H1 (cell line): Measurements from ENCODE around the gene C1GALT1C1. TPM values are rescaled to one million over a fixed set of nuclear protein-coding genes. Genes with fewer than 3 reads are reported as not detected.

ENCODE experiments used
- CTCF ChIA-PET: fragments of 300-600 bp; sonication (Branson Sonifier 250); formaldehyde crosslinking; loops from one replicate; lab custom pipeline; 2021; ENCODE audit not compliant: partially characterized antibody; lab: Charles Lee
- POLR2A ChIA-PET: fragments of 300-600 bp; sonication (Branson Sonifier 250); formaldehyde crosslinking; loops from one replicate; lab custom pipeline; 2021; ENCODE audit warnings: inconsistent platforms; ENCODE audit not compliant: partially characterized antibody; lab: Charles Lee
- DNase-seq, 2 experiments: peaks; one replicate each; pipeline versions ENCODE4 v3.0.0 to v3.0.0-alpha.2; 2010 to 2022; ENCODE audit warnings: low spot score in 2 of 2, low read depth in 1 of 2, mixed read lengths in 1 of 2
- FAIRE-seq: peaks from 2 replicates; lab custom pipeline; 2011; peaks lifted over from hg19 to GRCh38; lab: Jason Lieb, UNC
- H2AFZ ChIP-seq: 2 replicates; pipeline ENCODE4 v1.8.1; 2012; ENCODE audit warnings: low read length, inconsistent platforms
- H2AK5ac ChIP-seq: 2 replicates; pipeline ENCODE4 v1.6.1; 2013; ENCODE audit warnings: low read depth, low read length
- H2BK120ac ChIP-seq: replicated peaks from 2 replicates; pipeline ENCODE3; 2013; ENCODE audit warnings: low read depth, low read length, inconsistent platforms
- H2BK12ac ChIP-seq: 2 replicates; pipeline ENCODE4 v1.6.1; 2013; ENCODE audit warnings: low read depth, low read length
- H2BK15ac ChIP-seq: 2 replicates; pipeline ENCODE4 v1.6.1; 2013; ENCODE audit warnings: low read length
- H2BK20ac ChIP-seq: 2 replicates; pipeline ENCODE4 v1.6.1; 2013; ENCODE audit warnings: low read length
- H2BK5ac ChIP-seq: 2 replicates; pipeline ENCODE4 v1.6.1; 2013; ENCODE audit warnings: low read depth, low read length
- H3K14ac ChIP-seq: 2 replicates; pipeline ENCODE4 v1.6.1; 2013; ENCODE audit warnings: inconsistent platforms; ENCODE audit not compliant: insufficient read length
- H3K18ac ChIP-seq: 2 replicates; pipeline ENCODE4 v1.6.1; 2013; ENCODE audit warnings: low read length; ENCODE audit errors: extremely low read depth
- H3K23ac ChIP-seq: 2 replicates; pipeline ENCODE4 v1.6.1; 2013; ENCODE audit warnings: inconsistent platforms; ENCODE audit not compliant: insufficient read length
- H3K23me2 ChIP-seq: 2 replicates; pipeline ENCODE4 v1.6.1; 2013; ENCODE audit warnings: low read depth, low read length
- H3K27ac ChIP-seq: 2 replicates; pipeline ENCODE4 v1.6.1; 2011; ENCODE audit warnings: low read depth, low read length, inconsistent platforms
- H3K27me3 ChIP-seq, 4 experiments: replicated peaks in 1 of 4; 1 replicate in 1 of 4; 2 replicates in 3 of 4; pipeline versions ENCODE4 v1.6.1 to v1.8.1; 2011 to 2013; ENCODE audit warnings: low read length in 3 of 4, mild to moderate bottlenecking in 3 of 4, inconsistent platforms in 2 of 4, mixed read lengths in 2 of 4, moderate library complexity in 1 of 4; ENCODE audit not compliant: control insufficient read depth in 3 of 4, insufficient read depth in 3 of 4; ENCODE audit errors: extremely low read depth in 1 of 4
- H3K36me3 ChIP-seq, 4 experiments: 2 replicates each; pipeline versions ENCODE4 v1.6.1 to v1.8.1; 2011 to 2013; ENCODE audit warnings: mild to moderate bottlenecking in 4 of 4, low read length in 3 of 4, moderate library complexity in 2 of 4, control low read depth in 1 of 4, inconsistent platforms in 1 of 4; ENCODE audit not compliant: insufficient read depth in 4 of 4, control insufficient read depth in 2 of 4
- H3K4ac ChIP-seq: replicated peaks from 2 replicates; pipeline ENCODE3; 2013; ENCODE audit warnings: low read length, low read depth, mixed read lengths, inconsistent platforms; ENCODE audit not compliant: insufficient read length
- H3K4me1 ChIP-seq, 4 experiments: replicated peaks in 1 of 4; 1 replicate in 1 of 4; 2 replicates in 3 of 4; pipeline versions ENCODE4 v1.6.1 to v1.8.1; 2011 to 2013; ENCODE audit warnings: low read length in 3 of 4, inconsistent platforms in 2 of 4, mixed read lengths in 1 of 4; ENCODE audit not compliant: insufficient read depth in 4 of 4, control insufficient read depth in 3 of 4
- H3K4me2 ChIP-seq, 2 experiments: 2 replicates each; pipeline versions ENCODE4 v1.6.1 to v1.8.1; 2011 to 2013; ENCODE audit warnings: low read depth in 2 of 2, low read length in 2 of 2, control low read depth in 1 of 2, inconsistent platforms in 1 of 2, mild to moderate bottlenecking in 1 of 2; ENCODE audit not compliant: insufficient read depth in 1 of 2
- H3K4me3 ChIP-seq, 4 experiments: fragments of 200-600, 300-600 bp in 1 of 4; sonication (generic), shearing (Covaris generic), sonication (Bioruptor Twin) in 1 of 4; 2 replicates each; pipeline versions ENCODE4 v1.5.1 to v1.8.1; 2011 to 2016; ENCODE audit warnings: low read length in 4 of 4, low read depth in 3 of 4, control low read depth in 2 of 4, inconsistent platforms in 2 of 4, mild to moderate bottlenecking in 2 of 4, mixed read lengths in 1 of 4, moderate library complexity in 1 of 4; ENCODE audit not compliant: insufficient read depth in 2 of 4; ENCODE audit errors: extremely low read depth in 1 of 4
- H3K56ac ChIP-seq: replicated peaks from 2 replicates; pipeline ENCODE3; 2013; ENCODE audit warnings: low read depth, mild to moderate bottlenecking, mixed read lengths, low read length, inconsistent platforms; ENCODE audit not compliant: insufficient read length
- H3K79me1 ChIP-seq: 2 replicates; pipeline ENCODE4 v1.6.1; 2013; ENCODE audit warnings: low read depth, low read length, control low read depth
- H3K79me2 ChIP-seq, 2 experiments: 2 replicates each; pipeline versions ENCODE4 v1.6.1 to v1.8.1; 2012 to 2013; ENCODE audit warnings: low read length in 2 of 2, mild to moderate bottlenecking in 2 of 2, inconsistent platforms in 1 of 2; ENCODE audit not compliant: insufficient read depth in 2 of 2, control insufficient read depth in 1 of 2
- H3K9ac ChIP-seq, 4 experiments: replicated peaks in 1 of 4; 1 replicate in 1 of 4; 2 replicates in 3 of 4; pipeline versions ENCODE4 v1.6.1 to v1.8.1; 2011 to 2013; ENCODE audit warnings: low read depth in 3 of 4, low read length in 3 of 4, control low read depth in 2 of 4, mild to moderate bottlenecking in 2 of 4, moderate library complexity in 2 of 4, inconsistent platforms in 1 of 4; ENCODE audit errors: extremely low read depth in 1 of 4
- H3K9me3 ChIP-seq, 2 experiments: 2 replicates each; pipeline versions ENCODE4 v1.6.1 to v1.8.1; 2012 to 2013; ENCODE audit warnings: mild to moderate bottlenecking in 2 of 2, moderate library complexity in 2 of 2, control low read depth in 1 of 2, inconsistent platforms in 1 of 2, low read depth in 1 of 2, low read length in 1 of 2, mixed read lengths in 1 of 2; ENCODE audit not compliant: insufficient read depth in 2 of 2
- H4K20me1 ChIP-seq, 2 experiments: replicated peaks in 1 of 2; 2 replicates each; pipeline versions ENCODE3 to v1.8.1; 2011 to 2013; ENCODE audit warnings: inconsistent platforms in 2 of 2, low read length in 2 of 2, mild to moderate bottlenecking in 1 of 2; ENCODE audit not compliant: insufficient read depth in 2 of 2, control insufficient read depth in 1 of 2
- H4K5ac ChIP-seq: 2 replicates; pipeline ENCODE4 v1.6.1; 2013; ENCODE audit warnings: low read length, low read depth, mixed read lengths, inconsistent platforms; ENCODE audit not compliant: insufficient read length
- H4K8ac ChIP-seq: 2 replicates; pipeline ENCODE4 v1.8.0; 2013; ENCODE audit warnings: mild to moderate bottlenecking, moderate library complexity, low read length, inconsistent platforms; ENCODE audit not compliant: insufficient read depth; ENCODE audit errors: extremely low read depth
- H4K91ac ChIP-seq: replicated peaks from 2 replicates; pipeline ENCODE3; 2013; ENCODE audit warnings: low read length, mixed read lengths, inconsistent platforms; ENCODE audit not compliant: insufficient read length
- ATF3 ChIP-seq: IDR thresholded peaks from 2 replicates; pipeline ENCODE4 v1.6.1; 2011; ENCODE audit warnings: low read depth, mild to moderate bottlenecking, low read length; ENCODE audit not compliant: insufficient read depth
- BACH1 ChIP-seq: IDR thresholded peaks from 2 replicates; pipeline ENCODE4 v1.6.1; 2012; ENCODE audit warnings: low read length, improper control_type of control experiment
- CBX8 ChIP-seq: fragments of 300-800, 300-1000 bp; sonication (generic); IDR thresholded peaks from 2 replicates; pipeline ENCODE4 v1.7.1; 2016; ENCODE audit warnings: low read depth, low read length, borderline replicate concordance
- EGR1 ChIP-seq: IDR thresholded peaks from 2 replicates; pipeline ENCODE4 v1.6.1; 2011; ENCODE audit warnings: low read depth, low read length, borderline replicate concordance
- GTF2F1 ChIP-seq: IDR thresholded peaks from 2 replicates; pipeline ENCODE4 v1.6.1; 2012; ENCODE audit warnings: low read depth, low read length, improper control_type of control experiment, borderline replicate concordance
- NRF1 ChIP-seq: IDR thresholded peaks from 2 replicates; pipeline ENCODE4 v1.6.1; 2011; ENCODE audit warnings: mild to moderate bottlenecking, low read depth, low read length, improper control_type of control experiment
- RAD21 ChIP-seq, 2 experiments: IDR thresholded peaks in 1 of 2; conservative IDR thresholded peaks in 1 of 2; 2 replicates each; pipeline ENCODE4 v1.6.1; 2011; ENCODE audit warnings: low read depth in 2 of 2, low read length in 2 of 2, improper control_type of control experiment in 1 of 2, inconsistent platforms in 1 of 2, mild to moderate bottlenecking in 1 of 2, moderate library complexity in 1 of 2
- RFX5 ChIP-seq: IDR thresholded peaks from 2 replicates; pipeline ENCODE4 v1.6.1; 2011; ENCODE audit warnings: low read depth, low read length, improper control_type of control experiment, borderline replicate concordance
- SP4 ChIP-seq: IDR thresholded peaks from 2 replicates; pipeline ENCODE4 v1.6.1; 2012; ENCODE audit warnings: low read length, inconsistent platforms
- USF2 ChIP-seq: IDR thresholded peaks from 2 replicates; pipeline ENCODE4 v1.6.1; 2011; ENCODE audit warnings: low read length, improper control_type of control experiment
- ZNF274 ChIP-seq: IDR thresholded peaks from 2 replicates; pipeline ENCODE4 v1.7.0; 2012; ENCODE audit warnings: low read length, borderline replicate concordance; ENCODE audit errors: extremely low read depth
- polyA plus RNA-seq, 7 experiments: library from polyadenylated mRNA; depleted of rRNA in 3 of 7; stranded (reverse) in 5 of 7; unstranded in 2 of 7; fragments of >200 nt in 5 of 7; fragments of 200-250 nt in 2 of 7; gene quantifications; 1 replicate in 5 of 7; 2 replicates in 1 of 7; 4 replicates in 1 of 7; pipeline versions ENCODE4 v1.2.1 to v1.2.3, GENCODE V29; 2011 to 2013; ENCODE audit warnings: missing spikeins in 2 of 7, mixed read lengths in 2 of 7
- total RNA-seq: library from RNA; stranded (reverse); fragmentation: NEBNext Ultra II Directional; extraction: Animal tissue kit (Norgen Biotek cat#: 25700); gene quantifications from 2 replicates; pipeline ENCODE4 v1.2.1, GENCODE V29; 2021
- TF ChIP-seq, protein P1 (sequence below): IDR thresholded peaks from 2 replicates; pipeline ENCODE4 v1.6.1; 2012; ENCODE audit warnings: low read length, inconsistent platforms

Gene C1GALT1C1
- total and polyA plus RNA-seq, 2 of the 8 experiments (the other 6 are each of a cell fraction or from before 2014, with no cell fraction given): 12.5 to 13.9 TPM

DNA sequence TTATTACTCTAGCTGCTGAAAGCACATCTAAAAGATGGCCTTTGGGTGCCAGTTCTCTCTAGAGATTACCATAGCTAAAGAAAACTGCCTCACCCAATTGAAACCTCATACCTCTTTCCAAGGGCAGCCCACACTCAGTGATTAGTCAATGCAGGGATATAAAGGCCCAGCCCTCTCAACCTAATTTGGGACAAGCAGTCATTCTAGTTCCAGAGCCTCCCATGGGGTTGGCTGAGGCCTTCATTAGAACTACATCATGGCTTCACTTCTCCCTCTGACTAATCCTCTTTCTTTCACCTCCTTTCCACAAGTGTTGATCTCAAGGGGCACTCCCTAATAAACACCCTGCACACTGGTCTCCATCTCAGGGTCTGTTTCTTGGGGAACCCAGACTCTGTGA lies 38.5 kb upstream of the C1GALT1C1 start:
- H2BK15ac ChIP-seq: no peak overlapping the region
- H2AK5ac ChIP-seq: no peak overlapping the region
- H3K9me3 ChIP-seq: no peaks in the 10 kb centered on the region
- POLR2A ChIA-PET: no interaction called here
- no peak overlapping the region for H3K14ac ChIP-seq
- H3K79me2 ChIP-seq: no peaks in the 10 kb centered on the region
- H3K4ac ChIP-seq: no peak overlapping the region
- H2BK5ac ChIP-seq: no peak overlapping the region
- CTCF ChIA-PET: no interaction called here
- no peak overlapping the region for H4K5ac ChIP-seq
- no peak overlapping the region for H2AFZ ChIP-seq
- H3K4me2 ChIP-seq: no peak overlapping the region
- no peaks in the 10 kb centered on the region for H3K36me3 ChIP-seq
- no peaks in the 10 kb centered on the region for H3K79me1 ChIP-seq
- H3K4me1 ChIP-seq: no peaks in the 10 kb centered on the region
- no peak overlapping the region for H2BK120ac ChIP-seq
- DNase-seq (no peak), FAIRE-seq (no peak)
- no peak overlapping the region for H4K91ac ChIP-seq
- H3K27ac ChIP-seq: no peak overlapping the region
- no peak overlapping the region for H2BK20ac ChIP-seq
- H4K8ac ChIP-seq: no peak overlapping the region
- H3K4me3 ChIP-seq: no peak overlapping the region
- no peak overlapping the region for H3K9ac ChIP-seq
- no peak overlapping the region for H2BK12ac ChIP-seq
- no peak overlapping the region for H3K56ac ChIP-seq
- no peaks in the 10 kb centered on the region for H4K20me1 ChIP-seq
- no peaks in the 10 kb centered on the region for H3K27me3 ChIP-seq
- H3K18ac ChIP-seq: no peak overlapping the region
- no peaks in the 10 kb centered on the region for H3K23me2 ChIP-seq
- H3K23ac ChIP-seq: no peak overlapping the region
- no peak for TF ChIP-seq NRF1
- TF ChIP-seq RFX5: no peak
- TF ChIP-seq SP4: no peak
- TF ChIP-seq EGR1: no peak
- TF ChIP-seq ZNF274: no peak
- no peak for TF ChIP-seq ATF3
- TF ChIP-seq, protein P1, sequence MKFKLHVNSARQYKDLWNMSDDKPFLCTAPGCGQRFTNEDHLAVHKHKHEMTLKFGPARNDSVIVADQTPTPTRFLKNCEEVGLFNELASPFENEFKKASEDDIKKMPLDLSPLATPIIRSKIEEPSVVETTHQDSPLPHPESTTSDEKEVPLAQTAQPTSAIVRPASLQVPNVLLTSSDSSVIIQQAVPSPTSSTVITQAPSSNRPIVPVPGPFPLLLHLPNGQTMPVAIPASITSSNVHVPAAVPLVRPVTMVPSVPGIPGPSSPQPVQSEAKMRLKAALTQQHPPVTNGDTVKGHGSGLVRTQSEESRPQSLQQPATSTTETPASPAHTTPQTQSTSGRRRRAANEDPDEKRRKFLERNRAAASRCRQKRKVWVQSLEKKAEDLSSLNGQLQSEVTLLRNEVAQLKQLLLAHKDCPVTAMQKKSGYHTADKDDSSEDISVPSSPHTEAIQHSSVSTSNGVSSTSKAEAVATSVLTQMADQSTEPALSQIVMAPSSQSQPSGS: no peak
- TF ChIP-seq RAD21 (IDR thresholded peaks at IDR 0.05 in 1 of 2, conservative IDR thresholded peaks at IDR 0.05 in 1 of 2; ENCODE audit: low read depth in 2 of 2, low read length in 2 of 2): no peak
- TF ChIP-seq GTF2F1: no peak
- TF ChIP-seq CBX8: no peak
- TF ChIP-seq USF2: no peak
- TF ChIP-seq BACH1: no peak
